MCF 10A (cell line): ENCODE measurements around the gene FURIN. TPM values are rescaled to one million over a fixed set of nuclear protein-coding genes. Genes with fewer than 3 reads are reported as not detected.
A peak's percentile ranks its signal among the peaks of the same experiment; 100 is the strongest.

ENCODE experiments used
- BruUV-seq: library from RNA; stranded (reverse); fragments of 400-500 nt; replicated peaks from 2 replicates; lab custom pipeline; 2021; lab: Mats Ljungman, UMichigan
- CTCF ChIA-PET: fragments of 300-600 bp; sonication (Branson Sonifier 250); formaldehyde crosslinking; extraction: SDS; loops from one replicate; lab custom pipeline; 2021; ENCODE audit warnings: antibody characterized with exemption, inconsistent platforms; lab: Yijun Ruan, JAX
- POLR2A ChIA-PET: fragments of 300-600, 350-650 bp; sonication (Branson Sonifier 250); formaldehyde crosslinking; extraction: SDS; loops from one replicate; lab custom pipeline; 2020; ENCODE audit warnings: antibody characterized with exemption, inconsistent platforms; lab: Yijun Ruan, JAX
- DNase-seq: peaks from one replicate; pipeline ENCODE4 v3.0.0-alpha.2; 2018; ENCODE audit not compliant: unreplicated experiment
- H3K27ac Mint-ChIP-seq: one replicate; pipeline ENCODE4 v1.8.0; 2022; ENCODE audit warnings: mild to moderate bottlenecking, low read depth, mixed read lengths; ENCODE audit not compliant: unreplicated experiment
- H3K27me3 Mint-ChIP-seq: one replicate; pipeline ENCODE4 v1.8.0; 2022; ENCODE audit warnings: mixed read lengths; ENCODE audit not compliant: insufficient read depth, unreplicated experiment
- H3K36me3 Mint-ChIP-seq: one replicate; pipeline ENCODE4 v1.8.0; 2022; ENCODE audit warnings: mild to moderate bottlenecking, moderate library complexity, mixed read lengths; ENCODE audit not compliant: insufficient read depth, unreplicated experiment
- H3K4me1 Mint-ChIP-seq: one replicate; pipeline ENCODE4 v1.8.0; 2022; ENCODE audit warnings: mixed read lengths; ENCODE audit not compliant: insufficient read depth, unreplicated experiment
- H3K4me3 Mint-ChIP-seq: one replicate; pipeline ENCODE4 v1.8.0; 2022; ENCODE audit warnings: mild to moderate bottlenecking, moderate library complexity, mixed read lengths; ENCODE audit not compliant: unreplicated experiment
- H3K9me3 Mint-ChIP-seq: one replicate; pipeline ENCODE4 v1.8.0; 2022; ENCODE audit warnings: mixed read lengths; ENCODE audit not compliant: unreplicated experiment
- intact Hi-C: fragments of 100-400 bp; cut with micrococcal nuclease; formaldehyde crosslinking; loops from 2 replicates; pipeline ENCODE4 v1.14.1; 2022
- total RNA-seq: library from RNA; stranded (reverse); gene quantifications from 2 replicates; pipeline ENCODE4 v1.2.3, GENCODE V29; 2022
- TF ChIP-seq, protein P1 (sequence below): fragments of 200-600 bp; IDR thresholded peaks from one replicate; pipeline ENCODE4 v1.8.0; 2022; ENCODE audit warnings: antibody characterized with exemption, mild to moderate bottlenecking; ENCODE audit not compliant: unreplicated experiment

Gene FURIN
- total RNA-seq, 1 experiment from 2014 or later, result 48.8 TPM

DNA sequence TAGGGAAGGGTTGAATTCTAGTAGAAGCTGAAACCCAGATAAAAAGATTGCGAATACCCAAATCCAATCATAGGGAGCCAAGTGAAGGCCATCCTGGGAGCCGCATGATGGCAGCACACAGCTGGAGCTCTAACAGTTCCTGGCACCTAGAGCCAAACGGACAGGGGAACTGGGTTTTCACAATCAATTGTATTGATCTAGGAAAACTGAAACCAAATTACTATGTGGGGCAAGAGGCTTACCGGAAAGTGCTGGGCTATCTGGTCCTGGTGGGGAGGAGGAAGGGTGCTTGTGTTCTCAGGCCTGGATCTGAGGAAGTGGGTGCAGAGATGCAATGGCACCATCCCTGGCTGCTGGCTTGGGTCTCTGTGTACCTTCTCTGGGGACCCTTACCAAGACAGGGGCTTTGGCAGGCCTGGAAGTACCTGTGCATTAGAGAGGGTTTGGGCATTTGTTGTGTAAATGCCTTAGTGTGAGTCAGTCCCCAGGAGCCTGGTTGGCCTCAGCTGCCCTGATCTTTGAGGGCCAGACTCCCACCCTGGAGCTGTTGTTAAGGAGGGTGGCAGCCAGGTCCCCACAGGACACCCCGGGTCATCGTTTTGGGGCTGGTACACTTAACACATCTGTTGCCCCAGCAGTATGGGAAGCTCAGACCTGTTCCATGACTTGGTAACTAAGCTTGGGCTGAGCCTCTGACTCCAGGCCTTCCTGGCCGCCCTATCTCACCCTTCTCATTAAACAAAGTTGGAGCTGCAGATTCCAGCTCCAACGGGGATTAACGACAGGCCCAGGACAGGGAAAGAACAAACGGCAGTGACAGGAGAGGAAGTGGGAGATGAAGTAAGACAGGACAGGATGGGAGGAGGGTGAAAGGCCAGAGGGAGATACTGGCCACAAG, 8.9 kb upstream of the FURIN start:
- no peak overlapping the region for H3K27ac Mint-ChIP-seq
- POLR2A ChIA-PET, result interaction anchor here (0.6 to 0.9 kb wide), 3 partner anchors 139 to 1266 kb away, joined by 3 to 4 read pairs (median 3); no protein-coding TSS in a partner anchor

DNA sequence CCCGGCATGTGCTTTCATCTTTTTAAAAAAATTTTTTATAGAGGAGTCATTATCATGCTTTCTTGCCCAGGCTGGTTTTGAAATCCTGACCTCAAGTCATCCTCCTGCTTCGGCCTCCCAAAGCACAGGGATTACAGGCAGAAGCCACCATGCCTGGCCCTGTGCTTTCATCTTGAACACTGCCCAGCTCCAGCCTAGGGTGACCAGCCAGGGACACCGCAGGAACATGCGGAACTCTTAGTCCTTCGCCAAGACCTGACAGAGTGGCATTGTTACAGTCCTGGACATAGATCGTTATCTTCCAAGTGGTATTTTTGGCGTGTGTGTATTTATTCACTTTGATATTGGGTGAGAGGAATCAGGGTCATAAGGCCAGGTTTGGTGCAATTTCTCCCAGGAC, 7.9 kb upstream of the FURIN start:
- ChIA-PET POLR2A (no interaction called here), CTCF (no interaction called here)
- TF ChIP-seq, protein P1, sequence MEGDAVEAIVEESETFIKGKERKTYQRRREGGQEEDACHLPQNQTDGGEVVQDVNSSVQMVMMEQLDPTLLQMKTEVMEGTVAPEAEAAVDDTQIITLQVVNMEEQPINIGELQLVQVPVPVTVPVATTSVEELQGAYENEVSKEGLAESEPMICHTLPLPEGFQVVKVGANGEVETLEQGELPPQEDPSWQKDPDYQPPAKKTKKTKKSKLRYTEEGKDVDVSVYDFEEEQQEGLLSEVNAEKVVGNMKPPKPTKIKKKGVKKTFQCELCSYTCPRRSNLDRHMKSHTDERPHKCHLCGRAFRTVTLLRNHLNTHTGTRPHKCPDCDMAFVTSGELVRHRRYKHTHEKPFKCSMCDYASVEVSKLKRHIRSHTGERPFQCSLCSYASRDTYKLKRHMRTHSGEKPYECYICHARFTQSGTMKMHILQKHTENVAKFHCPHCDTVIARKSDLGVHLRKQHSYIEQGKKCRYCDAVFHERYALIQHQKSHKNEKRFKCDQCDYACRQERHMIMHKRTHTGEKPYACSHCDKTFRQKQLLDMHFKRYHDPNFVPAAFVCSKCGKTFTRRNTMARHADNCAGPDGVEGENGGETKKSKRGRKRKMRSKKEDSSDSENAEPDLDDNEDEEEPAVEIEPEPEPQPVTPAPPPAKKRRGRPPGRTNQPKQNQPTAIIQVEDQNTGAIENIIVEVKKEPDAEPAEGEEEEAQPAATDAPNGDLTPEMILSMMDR, result no peak
- no peaks in the 10 kb centered on the region for H3K36me3 Mint-ChIP-seq
- intact Hi-C loops, result no loop called here
- H3K4me3 Mint-ChIP-seq, result no peak overlapping the region
- H3K9me3 Mint-ChIP-seq, result no peaks in the 10 kb centered on the region
- peaks cover 12% of the 10 kb centered on the region for H3K4me1 Mint-ChIP-seq
- no peak overlapping the region for H3K27ac Mint-ChIP-seq
- no peaks in the 10 kb centered on the region for H3K27me3 Mint-ChIP-seq
- no peak for DNase-seq
- BruUV-seq, result no TSS peak

More for the DNA sequence above, 8.9 kb upstream of the FURIN start:
- peaks cover 14% of the 10 kb centered on the region for H3K4me1 Mint-ChIP-seq
- TF ChIP-seq, protein P1, result no peak
- BruUV-seq, result no TSS peak
- CTCF ChIA-PET, result interaction anchor here (0.6 kb wide), 1 partner anchor 111 kb away, joined by 3 read pairs; no protein-coding TSS in a partner anchor
- DNase-seq, result no peak
- no peaks in the 10 kb centered on the region for H3K27me3 Mint-ChIP-seq
- no peaks in the 10 kb centered on the region for H3K9me3 Mint-ChIP-seq
- H3K4me3 Mint-ChIP-seq, result no peak overlapping the region
- no peaks in the 10 kb centered on the region for H3K36me3 Mint-ChIP-seq
- intact Hi-C loops, result no loop called here

DNA sequence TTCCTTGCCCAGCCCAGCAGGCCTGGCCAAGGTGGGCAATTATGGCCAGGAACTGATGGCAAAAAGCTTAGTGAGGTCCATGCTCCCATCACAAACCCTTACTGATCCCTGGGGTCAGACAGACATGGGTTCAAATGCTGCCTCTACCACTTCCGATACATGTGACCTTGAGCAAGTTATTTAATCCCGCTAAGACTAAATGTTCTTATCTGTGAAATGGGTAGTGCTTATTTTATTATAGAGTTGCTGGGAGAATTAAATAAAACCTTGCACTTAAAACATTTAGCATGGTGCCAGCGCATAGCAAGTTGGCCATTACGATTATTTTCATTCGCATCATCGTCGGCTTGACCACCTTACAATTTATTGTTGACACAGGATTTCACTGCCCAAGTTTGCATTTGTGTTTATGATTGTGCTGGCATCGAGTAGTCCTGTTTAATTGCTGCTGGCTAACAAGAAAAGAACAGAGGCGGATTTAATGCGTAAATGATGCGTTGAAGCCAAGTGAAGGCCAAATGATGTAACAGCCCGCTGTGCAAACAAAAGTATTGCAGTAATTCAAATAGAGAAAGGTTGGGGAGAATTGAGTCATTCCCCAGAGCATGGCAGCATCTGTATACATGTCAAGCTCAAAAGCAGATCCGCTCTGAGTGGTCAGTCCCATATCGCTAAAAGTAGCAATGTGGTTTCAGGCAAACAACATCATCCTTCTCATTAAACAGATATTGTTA, 7.3 kb upstream of the FURIN start:
- Mint-ChIP-seq H3K4me3 (no peak overlapping the region), H3K27me3 (no peaks in the 10 kb centered on the region), H3K4me1 (peaks cover 18% of the 10 kb centered on the region), H3K9me3 (no peaks in the 10 kb centered on the region), H3K27ac (no peak overlapping the region), H3K36me3 (peaks cover 6% of the 10 kb centered on the region)
- ChIA-PET POLR2A (no interaction called here), CTCF (no interaction called here)
- intact Hi-C loops, result no loop called here
- TF ChIP-seq, protein P1, result no peak
- BruUV-seq, result no TSS peak
- DNase-seq, result peak; percentile 86

DNA sequence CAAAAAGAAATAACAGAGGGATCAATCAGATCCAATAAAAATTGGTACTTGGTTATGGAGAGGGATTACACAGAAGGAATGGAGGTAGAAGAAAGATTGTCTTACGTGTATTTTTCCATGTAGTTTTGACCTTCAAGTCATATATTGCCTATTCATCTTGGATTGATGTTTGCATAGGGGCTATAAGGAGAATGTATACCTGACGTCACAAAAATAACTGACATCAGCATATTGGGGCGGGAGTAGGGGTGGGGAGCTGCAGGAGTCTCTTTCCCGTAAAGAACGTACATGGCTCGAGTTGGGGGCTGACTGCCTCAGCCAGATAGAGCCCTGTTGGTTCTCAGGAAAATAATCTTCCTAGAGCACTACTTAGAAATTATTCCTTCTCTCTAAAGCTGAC, 5.9 kb upstream of the FURIN start:
- no peak for DNase-seq
- no TSS peak for BruUV-seq
- Mint-ChIP-seq H3K27me3 (no peaks in the 10 kb centered on the region), H3K27ac (no peak overlapping the region), H3K36me3 (peaks cover 6% of the 10 kb centered on the region), H3K4me1 (peaks cover 25% of the 10 kb centered on the region), H3K9me3 (no peaks in the 10 kb centered on the region), H3K4me3 (no peak overlapping the region)
- POLR2A ChIA-PET, result no interaction called here
- intact Hi-C loops, result no loop called here
- TF ChIP-seq, protein P1, result no peak
- CTCF ChIA-PET, result interaction anchor here (1.0 to 2.3 kb wide), 2 partner anchors 8 to 23 kb away, joined by 3 to 8 read pairs; no protein-coding TSS in a partner anchor
